ENCODE data around the gene RNF166.

RNF166 gene

DNA sequence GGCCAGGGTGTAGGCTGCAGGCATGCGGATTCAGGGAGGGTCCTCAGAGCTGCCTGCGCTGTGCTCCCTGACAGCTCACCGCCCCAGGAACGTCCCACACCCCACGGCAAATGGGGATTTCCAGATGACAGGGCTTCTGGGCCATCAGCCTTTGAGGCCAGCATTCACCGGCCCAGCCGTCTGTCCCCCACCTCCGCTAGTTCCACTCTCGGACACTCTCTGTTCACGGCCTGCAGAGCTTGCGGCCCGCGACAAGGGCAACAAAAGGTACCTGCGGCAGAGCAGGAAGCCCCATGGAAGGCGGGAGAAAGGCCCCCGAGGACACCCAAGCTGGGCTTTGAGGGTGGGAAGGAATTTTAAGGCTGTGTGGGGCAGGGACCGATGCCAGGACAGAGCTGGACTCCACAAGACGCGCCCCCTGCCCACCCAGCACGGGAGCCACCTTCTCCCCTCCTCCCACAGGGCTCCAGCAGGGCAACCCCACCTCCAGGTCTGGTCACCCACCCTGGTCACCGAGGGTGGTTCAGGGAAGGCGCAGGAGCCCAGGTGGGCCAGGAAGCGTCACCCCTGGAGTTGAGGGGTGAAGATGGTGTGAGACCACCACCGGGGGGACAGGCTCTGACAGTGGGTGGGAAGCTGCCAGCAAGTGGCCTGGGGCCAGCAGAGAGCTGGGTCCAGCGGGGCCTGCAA lies 49.8 kb downstream of the RNF166 start:
- TF ChIP-seq, protein P1, sequence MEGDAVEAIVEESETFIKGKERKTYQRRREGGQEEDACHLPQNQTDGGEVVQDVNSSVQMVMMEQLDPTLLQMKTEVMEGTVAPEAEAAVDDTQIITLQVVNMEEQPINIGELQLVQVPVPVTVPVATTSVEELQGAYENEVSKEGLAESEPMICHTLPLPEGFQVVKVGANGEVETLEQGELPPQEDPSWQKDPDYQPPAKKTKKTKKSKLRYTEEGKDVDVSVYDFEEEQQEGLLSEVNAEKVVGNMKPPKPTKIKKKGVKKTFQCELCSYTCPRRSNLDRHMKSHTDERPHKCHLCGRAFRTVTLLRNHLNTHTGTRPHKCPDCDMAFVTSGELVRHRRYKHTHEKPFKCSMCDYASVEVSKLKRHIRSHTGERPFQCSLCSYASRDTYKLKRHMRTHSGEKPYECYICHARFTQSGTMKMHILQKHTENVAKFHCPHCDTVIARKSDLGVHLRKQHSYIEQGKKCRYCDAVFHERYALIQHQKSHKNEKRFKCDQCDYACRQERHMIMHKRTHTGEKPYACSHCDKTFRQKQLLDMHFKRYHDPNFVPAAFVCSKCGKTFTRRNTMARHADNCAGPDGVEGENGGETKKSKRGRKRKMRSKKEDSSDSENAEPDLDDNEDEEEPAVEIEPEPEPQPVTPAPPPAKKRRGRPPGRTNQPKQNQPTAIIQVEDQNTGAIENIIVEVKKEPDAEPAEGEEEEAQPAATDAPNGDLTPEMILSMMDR (IDR thresholded peaks at IDR 0.05; ENCODE audit: low read depth, low read length): no peak
- no peak overlapping the region for H3K4me3 ChIP-seq (ENCODE audit: low read depth, low read length)
- peaks cover 16% of the 10 kb centered on the region for H3K36me3 ChIP-seq
- no peaks in the 10 kb centered on the region for H3K9me3 ChIP-seq
- H3K27me3 ChIP-seq: no peaks in the 10 kb centered on the region
- no peak for DNase-seq
- no peaks in the 10 kb centered on the region for H3K4me1 ChIP-seq

DNA sequence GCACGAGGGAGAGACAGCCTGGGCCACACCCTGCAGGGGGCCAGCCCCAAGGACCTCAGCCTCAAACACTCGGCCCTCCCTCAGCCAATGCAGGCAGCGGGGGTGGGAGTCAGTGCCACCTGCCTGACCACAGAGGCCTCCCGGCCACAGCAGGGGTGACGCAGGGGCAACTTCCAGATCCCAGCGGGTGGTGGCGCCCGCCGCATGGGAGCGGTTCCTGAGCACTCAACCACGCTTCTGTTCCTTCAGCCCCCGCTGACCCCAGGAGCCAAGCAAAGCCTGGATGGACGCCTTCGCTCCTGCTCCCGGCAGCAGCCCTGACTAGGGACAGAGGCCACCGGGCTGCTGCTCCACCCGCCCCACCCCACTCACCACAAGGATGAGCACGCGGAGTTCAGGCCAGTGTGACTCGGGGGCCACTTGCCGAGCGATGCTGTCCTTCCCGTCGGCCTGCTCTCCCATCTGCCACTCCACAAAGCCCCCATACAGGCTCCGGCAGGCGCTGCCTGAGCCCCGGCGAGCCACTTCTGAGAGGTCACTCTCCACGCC lies 50.4 kb downstream of the RNF166 start:
- Histone ChIP-seq H3K36me3 (peaks cover 16% of the 10 kb centered on the region), H3K9me3 (no peaks in the 10 kb centered on the region), H3K4me1 (no peaks in the 10 kb centered on the region), H3K27me3 (no peaks in the 10 kb centered on the region), H3K4me3 (ENCODE audit: low read depth, low read length) (no peak overlapping the region)
- no peak for DNase-seq
- TF ChIP-seq, protein P1 (IDR thresholded peaks at IDR 0.05; ENCODE audit: low read depth, low read length): no peak

DNA sequence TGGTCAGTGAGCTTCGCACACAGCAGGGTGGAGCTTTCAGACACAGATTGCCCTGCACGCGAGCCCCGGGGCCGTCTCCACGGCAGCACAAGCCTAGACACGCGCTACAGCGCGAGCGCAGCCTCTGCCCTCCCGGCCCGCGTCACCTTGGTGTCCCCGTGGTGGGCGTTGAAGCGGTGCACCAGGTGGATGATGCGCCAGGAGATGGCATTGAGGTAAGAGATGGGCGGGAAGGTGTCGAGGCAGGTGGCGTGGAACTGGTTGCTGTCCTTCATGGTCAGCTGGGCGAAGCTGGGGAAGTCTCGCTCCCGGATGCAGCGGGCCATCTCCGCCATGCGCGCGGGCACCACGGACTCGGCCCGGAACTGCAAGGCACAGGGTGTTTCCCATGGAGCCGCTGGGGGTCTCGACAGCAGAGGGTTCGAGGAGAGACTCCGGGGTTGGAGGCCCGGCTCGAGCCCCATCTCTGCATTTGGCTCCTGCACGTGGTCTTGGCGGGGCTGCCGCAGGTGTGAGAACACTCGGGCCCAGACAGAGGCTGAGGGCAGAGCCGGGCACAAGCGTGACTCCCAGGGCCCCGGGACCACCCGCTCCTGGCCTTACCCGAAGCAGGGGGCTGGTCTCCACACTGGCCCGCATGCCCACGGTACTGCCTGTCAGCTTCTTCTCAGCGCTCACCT lies 51.0 kb downstream of the RNF166 start:
- DNase-seq: no peak
- Histone ChIP-seq H3K36me3 (peaks cover 16% of the 10 kb centered on the region), H3K4me3 (ENCODE audit: low read depth, low read length) (no peak overlapping the region)

DNA sequence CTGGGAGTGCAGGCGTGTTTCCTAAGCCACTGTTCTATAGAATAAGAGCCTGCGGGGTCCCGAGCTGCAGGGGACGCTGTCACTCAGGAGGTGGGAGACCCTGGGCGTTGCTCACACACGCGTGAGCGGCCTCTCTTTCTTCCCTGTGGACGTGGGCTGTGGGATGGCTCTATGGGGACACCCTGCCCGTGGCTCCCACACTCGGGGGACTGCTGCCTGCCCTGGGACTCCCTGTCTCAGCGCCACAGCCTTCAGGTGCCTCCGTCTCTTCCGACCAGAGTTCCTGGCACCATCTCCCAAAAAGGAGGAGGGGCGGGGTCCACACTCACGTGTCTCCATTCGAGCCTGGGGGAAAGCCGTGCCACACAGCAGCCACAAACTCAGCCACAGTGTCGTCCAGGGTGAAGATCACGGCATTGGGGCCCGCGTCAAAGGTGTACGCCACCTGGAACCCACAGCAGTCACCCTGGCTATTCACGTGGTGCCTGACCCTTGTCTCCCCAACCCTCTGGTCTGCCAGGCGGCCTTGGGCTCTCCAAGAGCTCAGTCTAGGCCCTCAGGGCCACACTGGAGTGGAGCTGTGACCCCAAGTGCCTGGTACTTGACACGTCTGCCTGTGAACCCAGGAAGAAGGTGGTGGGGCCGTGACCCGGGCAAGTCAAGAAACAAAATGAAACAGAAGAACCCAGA lies 51.7 kb downstream of the RNF166 start:
- DNase-seq: no peak
- Histone ChIP-seq H3K4me1 (peaks cover 3% of the 10 kb centered on the region; the same call in 1 of the 2 replicates), H3K27me3 (no peaks in the 10 kb centered on the region), H3K4me3 (ENCODE audit: low read depth, low read length) (no peak overlapping the region), H3K36me3 (peaks cover 16% of the 10 kb centered on the region), H3K9me3 (no peaks in the 10 kb centered on the region)
- TF ChIP-seq, protein P1 (IDR thresholded peaks at IDR 0.05; ENCODE audit: low read depth, low read length): no peak

More for the DNA sequence above, 51.0 kb downstream of the RNF166 start:
- Histone ChIP-seq H3K27me3 (no peaks in the 10 kb centered on the region), H3K4me1 (no peaks in the 10 kb centered on the region), H3K9me3 (no peaks in the 10 kb centered on the region)
- TF ChIP-seq, protein P1 (IDR thresholded peaks at IDR 0.05; ENCODE audit: low read depth, low read length): no peak

DNA sequence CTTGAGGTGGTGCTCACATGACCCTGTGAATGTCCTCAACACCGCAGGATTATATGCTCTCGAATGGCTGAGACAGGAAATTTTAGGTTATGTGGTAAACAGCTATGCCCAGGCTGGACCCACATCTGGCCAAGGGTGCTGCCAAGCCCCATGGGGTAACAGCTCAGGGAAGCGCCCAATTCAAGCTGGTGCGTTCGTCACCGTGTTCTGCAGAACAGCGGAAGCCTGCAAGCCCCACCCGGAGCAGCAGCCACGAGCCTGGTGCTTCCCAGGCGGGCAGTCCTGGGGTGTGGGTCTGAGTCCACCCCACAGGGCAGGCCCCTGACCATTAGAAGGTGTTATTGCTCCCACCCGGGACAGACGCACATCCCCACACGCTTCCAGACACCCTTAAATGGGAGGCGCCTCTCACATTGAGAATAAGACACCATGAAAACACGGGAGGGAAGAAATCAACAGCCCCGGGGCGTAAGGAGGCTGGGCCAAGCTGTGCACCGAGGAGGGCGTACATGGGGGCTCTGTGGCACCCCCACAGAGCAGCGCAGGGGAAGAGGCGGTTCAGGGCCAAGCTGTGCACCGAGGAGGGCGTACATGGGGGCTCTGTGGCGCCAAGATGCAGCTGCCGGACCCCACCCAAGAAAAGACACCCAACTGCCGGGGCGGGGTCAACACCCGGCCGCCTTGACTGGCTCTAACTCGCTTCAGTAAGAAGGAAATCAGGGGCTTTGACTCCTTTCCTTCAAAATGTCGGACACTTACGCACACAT lies 52.4 kb downstream of the RNF166 start:
- Histone ChIP-seq H3K36me3 (peaks cover 16% of the 10 kb centered on the region), H3K4me3 (ENCODE audit: low read depth, low read length) (no peak overlapping the region), H3K27me3 (no peaks in the 10 kb centered on the region), H3K4me1 (peaks cover 3% of the 10 kb centered on the region; the same call in 1 of the 2 replicates), H3K9me3 (no peaks in the 10 kb centered on the region)
- no peak for DNase-seq
- TF ChIP-seq, protein P1 (IDR thresholded peaks at IDR 0.05; ENCODE audit: low read depth, low read length): no peak
